Mesenchymal stem cell (in vitro differentiated cells and primary cell): ENCODE measurements around the gene AP3S2.
"Not testable (repeated sequence)": the region's sequence is repeated elsewhere in the genome, so short reads cannot be mapped to it uniquely, and the experiment has no call there.

Experiments used
- DNase-seq: peaks from one replicate; pipeline ENCODE4 v3.0.0-alpha.2; 2013
- H2AFZ ChIP-seq: one replicate; pipeline ENCODE4 v1.6.1; 2013; ENCODE audit warnings: low read depth, mild to moderate bottlenecking, control low read depth, inconsistent platforms, low read length, moderate library complexity
- H2AK5ac ChIP-seq: 2 replicates; pipeline ENCODE4 v1.6.1; 2013; ENCODE audit warnings: low read length, moderate library complexity, mild to moderate bottlenecking, inconsistent platforms; ENCODE audit not compliant: severe bottlenecking
- H2BK120ac ChIP-seq: one replicate; pipeline ENCODE4 v1.6.1; 2013; ENCODE audit warnings: low read depth, mild to moderate bottlenecking, inconsistent platforms, low read length, moderate library complexity
- H2BK12ac ChIP-seq, 2 experiments: one replicate each; pipeline ENCODE4 v1.6.1; 2013; ENCODE audit warnings: inconsistent platforms in 2 of 2, low read length in 2 of 2, mild to moderate bottlenecking in 2 of 2, moderate library complexity in 2 of 2, control low read depth in 1 of 2
- H2BK15ac ChIP-seq: one replicate; pipeline ENCODE4 v1.6.1; 2013; ENCODE audit warnings: mild to moderate bottlenecking, low read depth, inconsistent platforms; ENCODE audit not compliant: poor library complexity, severe bottlenecking
- H2BK5ac ChIP-seq: 2 replicates; pipeline ENCODE4 v1.6.1; 2013; ENCODE audit warnings: low read depth, mild to moderate bottlenecking, low read length, control low read depth, inconsistent platforms; ENCODE audit not compliant: poor library complexity, severe bottlenecking
- H3K14ac ChIP-seq, 2 experiments: one replicate each; pipeline ENCODE4 v1.6.1; 2013; ENCODE audit warnings: inconsistent platforms in 2 of 2, low read length in 2 of 2, control low read depth in 1 of 2, mild to moderate bottlenecking in 1 of 2, moderate library complexity in 1 of 2
- H3K18ac ChIP-seq, 2 experiments: one replicate each; pipeline ENCODE4 v1.6.1; 2013; ENCODE audit warnings: inconsistent platforms in 2 of 2, low read length in 2 of 2, control low read depth in 1 of 2, low read depth in 1 of 2, mild to moderate bottlenecking in 1 of 2
- H3K23ac ChIP-seq, 2 experiments: one replicate each; pipeline ENCODE4 v1.6.1; 2013; ENCODE audit warnings: inconsistent platforms in 2 of 2, low read length in 2 of 2, mild to moderate bottlenecking in 2 of 2, moderate library complexity in 2 of 2, control low read depth in 1 of 2
- H3K27ac ChIP-seq: 2 replicates; pipeline ENCODE4 v1.5.1; 2013; ENCODE audit warnings: mild to moderate bottlenecking, moderate library complexity, low read length, control low read depth, inconsistent platforms; ENCODE audit not compliant: poor library complexity, severe bottlenecking
- H3K27me3 ChIP-seq, 2 experiments: 2 replicates each; pipeline versions ENCODE4 v1.6.1 to v1.7.0; 2013; ENCODE audit warnings: low read length in 2 of 2, mild to moderate bottlenecking in 2 of 2, moderate library complexity in 2 of 2, control low read depth in 1 of 2, inconsistent platforms in 1 of 2; ENCODE audit not compliant: control insufficient read depth in 1 of 2, insufficient read depth in 1 of 2
- H3K36me3 ChIP-seq, 2 experiments: 2 replicates each; pipeline versions ENCODE4 v1.6.1 to v1.7.0; 2013; ENCODE audit warnings: low read length in 2 of 2, control low read depth in 1 of 2, inconsistent platforms in 1 of 2, low read depth in 1 of 2, mild to moderate bottlenecking in 1 of 2; ENCODE audit not compliant: insufficient read depth in 2 of 2, control insufficient read depth in 1 of 2
- H3K4ac ChIP-seq, 2 experiments: one replicate each; pipeline ENCODE4 v1.6.1; 2013; ENCODE audit warnings: inconsistent platforms in 2 of 2, low read length in 2 of 2, mild to moderate bottlenecking in 2 of 2, moderate library complexity in 2 of 2, control low read depth in 1 of 2, low read depth in 1 of 2
- H3K4me1 ChIP-seq: 2 replicates; pipeline ENCODE4 v1.6.1; 2013; ENCODE audit warnings: low read depth, low read length, control low read depth; ENCODE audit not compliant: control insufficient read depth, insufficient read depth
- H3K4me2 ChIP-seq: 2 replicates; pipeline ENCODE4 v1.6.1; 2013; ENCODE audit warnings: low read length, mild to moderate bottlenecking, inconsistent platforms; ENCODE audit not compliant: poor library complexity, severe bottlenecking
- H3K4me3 ChIP-seq, 2 experiments: 2 replicates each; pipeline versions ENCODE4 v1.5.1 to v1.7.0; 2013; ENCODE audit warnings: low read length in 2 of 2, mild to moderate bottlenecking in 2 of 2, control low read depth in 1 of 2, low read depth in 1 of 2; ENCODE audit not compliant: insufficient read depth in 1 of 2
- H3K79me1 ChIP-seq: replicated peaks from 2 replicates; pipeline ENCODE4 v1.6.1; 2013; ENCODE audit warnings: mild to moderate bottlenecking, control low read depth, low read length, inconsistent platforms; ENCODE audit not compliant: poor library complexity, severe bottlenecking
- H3K9ac ChIP-seq: 2 replicates; pipeline ENCODE4 v1.7.0; 2013; ENCODE audit warnings: mild to moderate bottlenecking, low read length, moderate library complexity
- H3K9me3 ChIP-seq: 2 replicates; pipeline ENCODE4 v1.7.0; 2013; ENCODE audit warnings: mild to moderate bottlenecking, low read length; ENCODE audit not compliant: control insufficient read depth
- H4K8ac ChIP-seq: one replicate; pipeline ENCODE4 v1.6.1; 2013; ENCODE audit warnings: inconsistent platforms, mild to moderate bottlenecking, low read length, moderate library complexity
- H4K91ac ChIP-seq: one replicate; pipeline ENCODE4 v1.6.1; 2013; ENCODE audit warnings: mild to moderate bottlenecking, low read length, inconsistent platforms
- WGBS: methylation state at CpG from one replicate; pipeline ENCODE4 v1.1.7; 2013; ENCODE audit warnings: mixed read lengths; 5-methylcytosine and 5-hydroxymethylcytosine counted together

Gene AP3S2

GRCh38 chr15:89885611-89886010, 8.2 kb downstream of the AP3S2 start:
- Histone ChIP-seq H3K27ac (no peak overlapping the region), H2BK120ac (no peak overlapping the region), H3K36me3 (peaks cover 32 to 65% of the 10 kb centered on the region in 2 experiments), H2BK12ac (no peak overlapping the region), H3K79me1 (peaks cover 15% of the 10 kb centered on the region), H3K4me3 (no peak overlapping the region), H3K9ac (no peak overlapping the region), H2AFZ (no peak overlapping the region), H3K4ac (no peak overlapping the region), H3K23ac (no peak overlapping the region), H3K18ac (no peak overlapping the region), H4K8ac (no peak overlapping the region), H3K4me1 (no peaks in the 10 kb centered on the region), H2AK5ac (no peak overlapping the region), H3K9me3 (no peaks in the 10 kb centered on the region), H2BK15ac (no peak overlapping the region), H2BK5ac (no peak overlapping the region), H3K14ac (no peak overlapping the region), H3K4me2 (no peak overlapping the region), H3K27me3 (no peaks in the 10 kb centered on the region), H4K91ac (no peak overlapping the region)
- 72% methylated on average over 1 of the region's 2 CpGs for WGBS
- DNase-seq = no peak

DNA sequence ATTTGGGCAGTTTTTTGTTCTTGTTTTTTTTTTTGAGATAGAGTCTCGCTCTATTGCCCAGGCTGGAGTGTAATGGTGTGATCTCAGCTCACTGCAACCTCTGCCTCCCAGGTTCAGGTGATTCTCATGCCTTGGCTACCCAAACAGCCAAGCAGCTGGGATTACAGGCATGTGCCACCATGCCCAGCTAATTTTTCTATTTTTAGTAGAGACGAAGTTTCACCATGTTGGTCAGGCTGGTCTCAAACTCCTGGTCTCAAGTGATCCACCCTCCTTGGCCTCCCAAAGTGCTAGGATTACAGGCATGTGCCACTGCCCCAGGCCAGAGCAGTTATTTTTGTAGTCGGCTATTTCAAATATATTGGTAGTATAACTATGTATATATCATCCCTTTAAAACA, 8.6 kb downstream of the AP3S2 start:
- H3K23ac ChIP-seq, H3K18ac ChIP-seq, H3K27ac ChIP-seq, H3K9ac ChIP-seq, H2BK15ac ChIP-seq, H2BK120ac ChIP-seq, H3K4me2 ChIP-seq, H2BK5ac ChIP-seq, H2BK12ac ChIP-seq, H3K9me3 ChIP-seq, H3K14ac ChIP-seq, H4K8ac ChIP-seq, H4K91ac ChIP-seq, DNase-seq, H2AFZ ChIP-seq, H2AK5ac ChIP-seq, H3K4me1 ChIP-seq, H3K4me3 ChIP-seq, H3K27me3 ChIP-seq, H3K4ac ChIP-seq: not testable (repeated sequence)
- 100% methylated on average over 2 of the region's 3 CpGs for WGBS
- Histone ChIP-seq H3K36me3 (peaks cover 32 to 67% of the 10 kb centered on the region in 2 experiments), H3K79me1 (peaks cover 15% of the 10 kb centered on the region)

- no peak overlapping the region for H2AFZ ChIP-seq
- H3K4me2 ChIP-seq = no peak overlapping the region
- WGBS = no CpG with 5 or more reads among the region's 1 CpG
- H3K27ac ChIP-seq = no peak overlapping the region
- H4K91ac ChIP-seq = no peak overlapping the region
- no peak overlapping the region for H3K23ac ChIP-seq
- H3K36me3 ChIP-seq = peaks cover 33 to 65% of the 10 kb centered on the region in 2 experiments
- H3K9me3 ChIP-seq = no peaks in the 10 kb centered on the region
- peaks cover 12% of the 10 kb centered on the region for H3K79me1 ChIP-seq
- H4K8ac ChIP-seq = no peak overlapping the region
- no peak overlapping the region for H2BK120ac ChIP-seq
- no peak overlapping the region for H2BK15ac ChIP-seq
- no peak overlapping the region for H2AK5ac ChIP-seq
- no peak overlapping the region for H3K14ac ChIP-seq
- DNase-seq = no peak
- H2BK12ac ChIP-seq = no peak overlapping the region
- no peaks in the 10 kb centered on the region for H3K27me3 ChIP-seq
- H3K18ac ChIP-seq = no peak overlapping the region
- no peak overlapping the region for H3K4me3 ChIP-seq
- H3K9ac ChIP-seq = no peak overlapping the region
- H2BK5ac ChIP-seq = no peak overlapping the region
- no peaks in the 10 kb centered on the region for H3K4me1 ChIP-seq
- no peak overlapping the region for H3K4ac ChIP-seq
These were observed 10.3 kb downstream of the AP3S2 start for GRCh38 chr15:89883518-89883917.

DNA sequence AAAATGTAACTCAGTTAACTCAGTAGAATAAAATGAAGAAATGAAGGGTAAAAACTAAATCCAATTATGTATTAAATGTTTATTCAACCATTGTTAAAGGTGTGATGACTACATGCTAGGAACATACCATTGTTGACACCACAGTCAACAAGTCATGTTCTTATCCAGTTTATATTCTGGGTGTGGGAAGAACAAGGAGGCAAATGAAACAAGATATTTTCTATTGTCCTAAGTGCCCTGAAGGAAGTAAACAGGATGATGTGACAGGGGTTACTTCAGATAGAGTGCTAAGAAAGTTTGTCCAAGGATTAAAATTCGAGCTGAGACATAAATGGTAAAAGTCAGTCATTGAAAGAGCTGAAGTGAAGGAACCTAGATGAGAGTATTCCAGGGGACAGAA, 13.1 kb downstream of the AP3S2 start:
- H2BK15ac ChIP-seq = no peak overlapping the region
- no peak overlapping the region for H4K8ac ChIP-seq
- H3K4ac ChIP-seq = no peak overlapping the region
- no peak overlapping the region for H3K4me2 ChIP-seq
- WGBS = 95% methylated on average over 1 of the region's 1 CpG
- H2BK120ac ChIP-seq = no peak overlapping the region
- no peak overlapping the region for H2AK5ac ChIP-seq
- H3K9me3 ChIP-seq = no peaks in the 10 kb centered on the region
- no peak overlapping the region for H3K27ac ChIP-seq
- no peak overlapping the region for H2BK12ac ChIP-seq
- H4K91ac ChIP-seq = no peak overlapping the region
- H3K4me3 ChIP-seq = no peak overlapping the region
- DNase-seq = no peak
- peaks cover 7% of the 10 kb centered on the region for H3K79me1 ChIP-seq
- H3K27me3 ChIP-seq = no peaks in the 10 kb centered on the region
- H3K4me1 ChIP-seq = no peaks in the 10 kb centered on the region
- no peak overlapping the region for H2AFZ ChIP-seq
- no peak overlapping the region for H3K14ac ChIP-seq
- no peak overlapping the region for H3K23ac ChIP-seq
- H3K9ac ChIP-seq = no peak overlapping the region
- no peak overlapping the region for H3K18ac ChIP-seq
- peaks cover 29 to 60% of the 10 kb centered on the region in 2 experiments for H3K36me3 ChIP-seq
- no peak overlapping the region for H2BK5ac ChIP-seq
